Measurements from ENCODE around the gene SLC35F6. TPM values are rescaled to one million over a fixed set of nuclear protein-coding genes. Genes with fewer than 3 reads are reported as not detected.

SLC35F6 gene
- total RNA-seq, 1 experiment from 2014 or later, result 10.3 TPM

- TF ChIP-seq ARID4B (CRISPR knock-in tag; IDR thresholded peaks at IDR 0.05; ENCODE audit: borderline replicate concordance) (no peak), E2F1 (CRISPR knock-in tag; IDR thresholded peaks at IDR 0.05) (no peak), ZMAT4 (CRISPR knock-in tag; IDR thresholded peaks at IDR 0.05) (no peak), NFE2L1 (CRISPR knock-in tag; IDR thresholded peaks at IDR 0.05) (no peak), ZNF512 (CRISPR knock-in tag; IDR thresholded peaks at IDR 0.05; ENCODE audit: borderline replicate concordance) (no peak), SMAD4 (CRISPR knock-in tag; IDR thresholded peaks at IDR 0.05) (no peak), CTCF (IDR thresholded peaks at IDR 0.05) (no peak), ZNF671 (CRISPR knock-in tag; IDR thresholded peaks at IDR 0.05) (no peak), GABPB1 (CRISPR knock-in tag; IDR thresholded peaks at IDR 0.05) (no peak), HMGA2 (CRISPR knock-in tag; IDR thresholded peaks at IDR 0.05) (no peak), STAT6 (CRISPR knock-in tag; conservative IDR thresholded peaks at IDR 0.05; ENCODE audit: low read depth) (no peak), SOX15 (CRISPR knock-in tag; IDR thresholded peaks at IDR 0.05) (no peak), PREB (CRISPR knock-in tag; IDR thresholded peaks at IDR 0.05; ENCODE audit: borderline replicate concordance) (no peak), E2F4 (CRISPR knock-in tag; IDR thresholded peaks at IDR 0.05; ENCODE audit: borderline replicate concordance, low read depth) (no peak), ZBTB21 (CRISPR knock-in tag; IDR thresholded peaks at IDR 0.05; ENCODE audit: borderline replicate concordance) (no peak), MYBL2 (CRISPR knock-in tag; IDR thresholded peaks at IDR 0.05) (no peak), ZNF317 (CRISPR knock-in tag; IDR thresholded peaks at IDR 0.05; ENCODE audit: borderline replicate concordance, low read depth) (no peak), ZNF263 (CRISPR knock-in tag; IDR thresholded peaks at IDR 0.05; ENCODE audit: low read depth) (no peak)
- POLR2A ChIA-PET, result interaction anchor here (0.6 kb wide), 2 partner anchors 113 to 360 kb away, joined by 3 to 4 read pairs; no protein-coding TSS in a partner anchor
- Mint-ChIP-seq H3K27me3 (ENCODE audit: low read depth) (no peaks in the 10 kb centered on the region), H3K4me3 (no peak overlapping the region), H3K27ac (no peak overlapping the region), H3K36me3 (no peaks in the 10 kb centered on the region), H3K9me3 (no peaks in the 10 kb centered on the region), H3K4me1 (0 out of 2 replicates have a peak, but pooled peaks cover 2% of the 10 kb centered on the region)
- ATAC-seq (no peak), DNase-seq (ENCODE audit: low spot score) (no peak)
- CTCF ChIA-PET, result no interaction called here
These were observed 56.8 kb downstream of the SLC35F6 start for GRCh38 chr2:26820932-26821331.
